EH (cell line): ENCODE results near the gene SLC25A21.
"Not testable (repeated sequence)": the region's sequence is repeated elsewhere in the genome, so short reads cannot be mapped to it uniquely, and the experiment has no call there.

Experiments used
- DNase-seq: peaks from one replicate; pipeline ENCODE4 v3.0.0-alpha.2; 2015; ENCODE audit warnings: low read depth

The SLC25A21 gene

GRCh38 chr14:36702474-36702873 is 469.9 kb downstream of the SLC25A21 start:
- no peak for DNase-seq

- DNase-seq = peak; percentile 12
Observed at GRCh38 chr14:36701132-36701531, 471.3 kb downstream of the SLC25A21 start.

- no peak for DNase-seq
Observed at GRCh38 chr14:36700651-36701050, 471.8 kb downstream of the SLC25A21 start.

- not testable (repeated sequence) for DNase-seq
Observed at GRCh38 chr14:36699420-36699819, 473.0 kb downstream of the SLC25A21 start.

- DNase-seq = peak; percentile 19
Observed at GRCh38 chr14:36690311-36691040, 481.9 kb downstream of the SLC25A21 start.

GRCh38 chr14:36684946-36685345 is 487.5 kb downstream of the SLC25A21 start:
- DNase-seq = no peak

GRCh38 chr14:36683083-36683724 is 489.2 kb downstream of the SLC25A21 start:
- no peak for DNase-seq

GRCh38 chr14:36682338-36682737 is 490.1 kb downstream of the SLC25A21 start:
- DNase-seq = no peak

- DNase-seq = no peak
Observed at GRCh38 chr14:36676236-36676635, 496.2 kb downstream of the SLC25A21 start.

- no peak for DNase-seq
Observed at GRCh38 chr14:36675581-36675980, 496.8 kb downstream of the SLC25A21 start.

GRCh38 chr14:36674659-36675058 is 497.7 kb downstream of the SLC25A21 start:
- DNase-seq = no peak

GRCh38 chr14:36672095-36672494 is 500.3 kb downstream of the SLC25A21 start:
- DNase-seq = no peak

GRCh38 chr14:36671149-36671548 is 501.3 kb downstream of the SLC25A21 start:
- no peak for DNase-seq

GRCh38 chr14:36667679-36668078 is 504.7 kb downstream of the SLC25A21 start:
- no peak for DNase-seq

GRCh38 chr14:36666416-36667206 is 505.8 kb downstream of the SLC25A21 start:
- no peak for DNase-seq

- no peak for DNase-seq
Observed at GRCh38 chr14:36665887-36666415, 506.5 kb downstream of the SLC25A21 start.

- DNase-seq = no peak
Observed at GRCh38 chr14:36664322-36665193, 507.8 kb downstream of the SLC25A21 start.

GRCh38 chr14:36663404-36664321 is 508.7 kb downstream of the SLC25A21 start:
- DNase-seq = no peak

GRCh38 chr14:36662543-36663403 is 509.6 kb downstream of the SLC25A21 start:
- peak; percentile 7 for DNase-seq

- no peak for DNase-seq
Observed at GRCh38 chr14:36662258-36662542, 510.2 kb downstream of the SLC25A21 start.
